Ecto neural progenitor cell (in vitro differentiated cells): Measurements from ENCODE around the gene CTIF.

ENCODE experiments used
- DNase-seq: peaks from one replicate; pipeline ENCODE4 v3.0.0-alpha.2; 2018; ENCODE audit warnings: low spot score

CTIF gene

DNA sequence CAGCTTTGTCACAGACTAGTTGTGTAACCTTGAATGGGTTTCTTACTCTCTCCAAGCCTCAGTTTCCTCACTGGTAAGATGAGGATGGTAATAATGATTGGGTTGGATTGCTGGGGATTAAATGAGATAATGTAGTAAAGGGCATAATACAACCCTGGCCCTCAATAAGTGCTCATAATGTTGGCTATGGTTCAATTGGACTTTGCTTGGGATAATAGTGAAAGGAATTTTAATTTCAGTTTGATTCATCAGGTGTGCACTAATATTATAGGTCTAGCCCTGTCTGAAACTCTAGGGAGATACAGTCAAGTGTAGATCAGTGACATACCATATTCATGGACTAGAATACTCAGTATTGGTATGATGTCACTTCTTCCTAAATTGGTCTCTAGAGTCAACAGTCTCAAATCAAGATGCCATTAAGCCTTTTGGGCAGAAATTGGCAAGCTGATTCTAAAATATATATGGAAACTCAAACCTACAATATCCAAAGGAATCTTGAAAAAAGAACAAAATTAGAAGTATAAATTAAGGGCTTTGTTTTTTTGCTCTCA lies 250.5 kb downstream of the CTIF start:
- no peak for DNase-seq

DNA sequence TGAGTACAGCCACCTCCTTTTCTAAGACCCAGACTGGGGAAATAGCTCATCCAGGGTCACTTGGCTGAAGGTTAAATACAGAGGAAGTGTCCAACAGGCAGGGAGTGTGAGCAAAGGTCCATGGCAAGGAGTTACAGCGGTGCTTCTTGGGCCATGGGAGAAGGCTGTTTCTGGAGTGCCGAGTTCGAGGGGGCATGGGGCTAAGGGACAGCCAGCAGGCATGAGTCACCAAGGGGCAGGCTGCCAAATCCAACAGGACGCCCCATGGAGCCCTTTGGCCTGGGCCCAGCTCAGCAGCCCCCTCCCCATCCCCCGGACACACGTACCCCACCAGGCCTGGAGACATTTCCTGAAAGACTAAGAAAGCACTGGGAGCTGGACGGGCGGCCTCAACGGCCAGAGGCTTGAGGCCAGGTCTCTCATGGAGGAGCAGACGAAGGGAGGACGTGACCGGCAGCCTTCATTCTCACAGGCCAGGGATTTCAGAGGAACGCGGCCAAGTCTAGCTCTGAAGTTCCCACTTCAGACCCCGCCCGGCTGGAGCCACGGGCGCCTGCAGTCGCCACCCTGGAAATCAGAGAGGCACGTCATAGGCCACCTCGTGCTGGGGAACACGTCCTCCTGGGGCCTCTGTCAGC lies 251.5 kb downstream of the CTIF start:
- no peak for DNase-seq

DNA sequence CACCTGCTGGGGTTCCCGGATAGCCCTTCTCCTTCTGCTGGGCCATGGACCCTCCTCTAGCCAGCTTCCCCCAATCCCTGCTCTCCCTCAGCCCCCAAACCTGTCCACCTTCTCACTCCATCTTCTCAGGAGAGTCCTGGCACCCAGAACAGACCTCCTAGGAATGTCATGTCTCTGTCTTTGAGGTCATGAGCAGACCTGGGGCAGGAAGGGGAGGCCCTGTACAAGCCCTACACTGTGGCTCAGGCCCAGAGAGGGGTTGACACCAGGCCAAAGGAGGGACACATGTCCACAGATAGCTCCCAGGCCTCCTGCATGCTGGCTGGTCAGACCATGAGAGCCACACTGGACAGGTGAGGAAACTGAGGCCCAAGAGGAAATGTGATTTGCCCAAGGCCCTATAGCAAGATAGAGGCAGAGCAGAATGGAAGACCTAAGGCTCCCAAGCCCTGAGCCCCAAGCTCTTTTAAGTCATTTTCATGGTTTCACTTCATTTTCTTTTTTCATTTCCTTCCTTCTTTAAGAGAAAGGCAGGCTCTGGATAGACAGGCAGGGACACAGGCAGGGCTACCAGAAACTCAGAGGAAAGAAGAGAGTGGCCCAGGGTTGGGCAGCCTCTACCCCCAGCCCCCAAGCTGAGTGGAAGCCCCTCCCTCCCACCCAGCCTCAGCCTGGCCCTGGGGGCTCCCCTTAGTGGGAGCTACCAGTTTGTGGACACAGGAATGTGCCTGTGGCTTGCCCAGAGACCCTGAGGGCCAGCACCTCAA lies 252.2 kb downstream of the CTIF start:
- no peak for DNase-seq

DNA sequence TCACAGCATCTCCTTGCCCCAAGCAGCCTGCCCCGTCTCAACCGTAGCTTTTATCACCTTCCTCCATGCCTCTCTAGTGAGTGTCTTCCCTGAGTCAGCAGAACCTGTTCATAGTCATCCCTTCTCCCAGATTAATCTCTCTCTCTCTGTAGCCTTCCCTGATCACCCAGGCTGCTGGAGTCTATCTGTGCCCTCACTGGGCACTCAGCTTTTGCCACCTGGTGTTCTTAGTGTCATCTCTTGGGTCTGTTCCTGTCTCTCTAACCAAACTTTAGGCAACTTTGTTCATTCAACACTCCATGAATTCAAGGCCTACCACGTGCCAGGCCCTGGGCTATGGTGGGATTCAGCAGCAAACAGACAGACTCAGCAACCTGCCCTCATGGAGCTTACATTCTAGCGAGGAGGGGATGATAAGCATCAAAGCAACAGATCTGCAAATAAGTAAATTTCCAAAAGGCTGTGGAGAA lies 252.8 kb downstream of the CTIF start:
- DNase-seq, result no peak

DNA sequence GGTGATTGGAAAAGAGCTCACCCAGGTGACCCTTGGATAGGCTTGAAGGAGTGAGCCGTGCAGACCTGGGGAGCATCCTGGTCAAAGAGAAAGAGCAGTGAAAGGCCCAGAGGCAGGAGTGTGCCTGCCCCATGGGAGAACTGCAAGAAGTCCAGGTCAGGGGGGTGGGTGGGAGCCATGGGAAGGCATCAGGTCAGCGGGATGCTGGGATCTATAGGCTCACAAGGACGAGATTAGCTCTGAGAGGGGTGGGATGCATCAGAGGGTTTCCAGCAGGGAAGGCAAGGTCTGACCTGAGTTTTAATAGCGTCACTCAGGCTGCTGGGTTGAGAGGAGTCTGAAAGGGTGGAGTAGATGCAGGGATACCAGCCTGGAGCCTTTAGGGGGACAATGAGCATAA lies 253.3 kb downstream of the CTIF start:
- no peak for DNase-seq

DNA sequence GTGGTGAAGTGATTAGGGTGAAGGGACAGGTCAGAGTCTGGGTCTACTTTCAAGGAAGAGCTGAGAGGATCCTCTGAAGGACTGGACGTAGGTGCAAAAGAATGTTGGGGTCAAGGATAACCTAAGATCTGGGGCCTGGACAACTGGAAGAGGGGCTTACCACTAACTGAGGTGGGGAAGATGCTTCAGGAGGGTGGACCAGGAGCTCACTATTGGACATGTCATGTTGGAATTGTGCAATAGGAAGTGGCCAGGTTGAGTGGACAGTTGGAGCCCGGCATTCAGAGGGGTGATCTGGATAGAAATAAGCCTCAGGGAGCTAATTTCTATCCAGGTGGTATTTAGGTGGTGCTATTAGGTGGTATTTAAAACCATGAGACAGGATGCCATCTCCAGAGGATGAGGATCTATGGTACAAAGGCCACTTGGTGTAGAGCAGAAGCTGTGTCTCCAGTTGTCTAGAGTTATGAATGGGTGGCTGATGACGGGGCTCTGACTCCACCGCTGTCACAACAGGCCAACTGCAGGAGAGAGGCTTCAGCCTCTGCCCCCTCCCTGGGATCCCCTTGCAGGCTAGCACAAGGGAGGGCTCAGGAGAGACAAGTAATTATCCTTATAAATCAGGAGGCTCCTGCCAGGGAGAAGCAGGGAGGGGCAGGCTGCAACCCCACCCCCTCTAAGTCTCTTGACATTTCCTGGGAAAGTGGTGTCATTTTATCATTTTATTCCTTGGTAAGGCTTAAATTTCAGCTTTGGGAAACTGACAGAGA lies 254.0 kb downstream of the CTIF start:
- no peak for DNase-seq

DNA sequence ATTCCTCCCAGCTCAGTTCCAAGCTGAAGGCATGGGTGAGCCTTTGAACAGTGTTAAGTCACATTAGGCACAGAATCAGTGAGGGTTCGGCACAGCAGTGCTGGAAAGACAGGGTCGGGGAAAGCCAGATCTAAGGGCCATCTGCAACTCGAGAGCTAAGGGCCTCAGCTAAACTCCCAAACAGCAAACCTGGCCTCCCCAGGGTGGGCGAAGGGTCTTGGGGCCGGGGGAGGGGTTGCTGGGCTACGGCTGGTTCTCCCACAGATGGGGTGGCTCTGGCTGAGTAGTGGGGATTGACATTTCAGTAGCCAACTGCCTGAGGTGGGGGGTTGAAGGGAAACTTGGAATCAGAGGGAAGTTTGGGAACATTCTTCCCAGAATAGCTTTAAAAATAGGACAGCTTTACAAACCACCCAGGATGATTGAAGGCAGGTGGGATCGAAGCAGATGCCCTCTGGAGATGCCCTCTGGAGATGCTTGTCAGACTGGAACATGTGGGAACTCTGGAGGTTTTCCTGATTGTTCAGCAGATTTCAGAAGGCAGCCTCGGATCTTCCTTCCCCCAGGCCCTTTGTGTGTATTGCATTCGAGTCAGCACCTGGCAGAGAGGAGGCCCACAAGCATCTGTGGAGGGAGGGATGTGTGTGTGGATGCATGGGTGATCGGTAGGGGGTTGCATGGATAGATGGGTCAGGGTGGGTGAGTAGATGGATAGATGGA lies 255.6 kb downstream of the CTIF start:
- no peak for DNase-seq

DNA sequence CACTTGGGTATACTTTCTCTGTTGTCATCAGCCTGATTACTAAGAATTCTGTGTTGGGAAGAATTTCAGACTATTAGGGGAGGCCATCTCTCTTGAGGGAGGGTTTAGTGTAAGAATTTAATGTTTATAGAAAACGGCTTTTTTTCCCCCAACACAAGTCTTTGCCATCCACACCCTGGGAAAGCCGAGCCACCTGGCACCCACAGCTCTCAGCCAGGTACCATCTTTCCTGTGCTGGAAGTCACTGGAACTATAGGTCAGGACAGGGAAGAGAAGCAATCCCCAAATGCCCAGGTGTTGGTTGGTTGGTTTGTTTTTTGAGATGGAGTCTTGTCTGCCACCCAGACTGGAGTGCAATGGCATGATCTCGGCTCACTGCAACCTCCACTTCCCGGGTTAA lies 256.9 kb downstream of the CTIF start:
- DNase-seq, result no peak

DNA sequence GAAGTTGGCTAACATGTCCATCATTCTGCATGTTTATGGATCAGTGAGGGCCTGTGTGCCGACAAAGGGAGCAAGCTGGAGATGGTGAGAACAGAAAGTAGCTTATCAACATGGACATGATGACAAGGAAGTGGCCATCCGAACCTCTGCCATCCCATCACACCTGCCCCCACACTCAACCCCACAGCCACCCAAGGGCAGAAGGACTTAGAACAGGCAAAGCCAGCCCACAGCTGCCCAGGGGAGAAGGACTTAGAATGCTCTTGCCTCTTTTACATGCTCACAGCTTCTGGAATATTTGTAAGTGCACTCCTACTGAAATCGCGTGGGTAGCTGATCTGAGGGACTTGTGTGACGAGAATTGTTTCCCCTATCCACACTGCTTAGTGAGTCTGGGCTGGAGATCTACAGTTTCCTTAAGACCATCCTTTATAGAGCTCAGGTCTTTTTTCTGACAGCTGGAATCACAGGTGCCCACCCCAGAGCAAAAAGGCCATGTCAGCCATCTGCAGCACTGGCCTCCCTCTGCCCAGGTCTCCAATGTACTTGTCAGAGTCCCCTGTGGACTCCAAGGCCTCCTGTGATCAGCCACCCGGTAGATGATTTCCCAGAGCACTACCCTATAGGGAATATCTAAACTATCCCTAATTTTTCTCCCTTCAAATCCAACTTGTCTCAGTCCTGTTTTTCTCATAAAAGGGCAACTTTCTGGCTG lies 257.8 kb downstream of the CTIF start:
- no peak for DNase-seq

DNA sequence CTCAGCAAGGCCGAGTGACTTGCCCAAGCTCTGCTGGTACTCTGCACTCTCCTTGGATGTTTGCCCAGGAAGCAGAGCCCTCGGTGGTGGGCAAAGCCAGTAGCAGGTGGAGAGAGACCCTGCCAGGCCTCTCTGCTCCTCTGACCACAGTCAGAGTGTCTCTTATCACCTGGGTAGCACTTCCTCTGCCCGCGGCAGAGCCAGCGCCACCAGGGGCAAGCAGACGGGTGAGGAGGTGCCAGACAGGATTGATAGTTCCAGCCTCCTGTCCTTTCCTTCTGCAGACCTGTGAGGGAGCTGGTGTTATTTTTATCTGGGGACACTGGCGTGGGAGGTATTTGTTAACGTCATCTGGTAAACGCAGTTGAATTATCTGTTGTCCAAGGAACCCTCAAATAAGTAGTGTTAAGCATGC lies 259.0 kb downstream of the CTIF start:
- DNase-seq, result peak; percentile 22

DNA sequence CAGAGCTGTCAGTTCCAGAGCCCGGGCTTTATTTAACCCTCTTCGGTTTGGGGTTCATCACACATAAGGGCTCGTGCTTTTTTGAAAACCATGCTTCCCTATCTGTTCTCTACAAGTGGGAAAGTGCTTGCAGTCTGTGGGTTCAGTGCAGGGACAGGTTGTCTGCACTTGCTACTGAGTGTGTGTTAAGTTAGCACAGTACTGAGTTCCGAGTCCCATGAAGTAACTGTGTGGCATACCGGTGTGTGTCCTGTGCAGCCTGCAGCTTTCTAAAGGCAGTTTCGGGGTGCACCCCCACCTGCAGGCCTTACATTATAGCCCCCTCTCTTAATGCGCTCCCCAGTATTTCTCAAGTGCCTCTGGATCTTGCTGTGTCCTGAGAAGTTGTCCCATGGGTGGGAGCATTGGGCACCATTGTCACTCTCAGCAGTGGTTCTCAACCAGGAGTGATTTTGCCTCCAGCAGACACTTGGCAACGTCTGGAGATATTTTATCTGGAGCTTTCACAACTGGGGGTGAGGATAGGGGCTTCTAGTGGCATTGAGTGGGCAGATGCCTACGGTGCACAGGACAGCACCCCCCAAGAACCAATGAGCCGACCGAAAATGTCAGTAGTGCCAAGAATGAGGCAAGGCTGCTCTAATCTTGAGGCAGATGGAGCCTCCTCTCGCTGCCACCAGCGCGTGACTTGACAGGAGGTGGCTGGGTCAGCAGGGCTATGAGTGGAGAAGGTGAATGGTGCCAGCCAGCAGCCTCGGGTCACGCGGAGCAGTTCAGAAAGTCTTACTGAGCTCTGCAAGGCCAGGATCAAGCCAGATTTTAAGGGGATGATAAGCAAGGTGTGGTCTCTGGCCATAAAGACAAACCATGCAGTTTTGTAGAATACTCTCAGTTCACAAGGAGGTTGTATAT lies 259.8 kb downstream of the CTIF start:
- DNase-seq, result peak; percentile 23

DNA sequence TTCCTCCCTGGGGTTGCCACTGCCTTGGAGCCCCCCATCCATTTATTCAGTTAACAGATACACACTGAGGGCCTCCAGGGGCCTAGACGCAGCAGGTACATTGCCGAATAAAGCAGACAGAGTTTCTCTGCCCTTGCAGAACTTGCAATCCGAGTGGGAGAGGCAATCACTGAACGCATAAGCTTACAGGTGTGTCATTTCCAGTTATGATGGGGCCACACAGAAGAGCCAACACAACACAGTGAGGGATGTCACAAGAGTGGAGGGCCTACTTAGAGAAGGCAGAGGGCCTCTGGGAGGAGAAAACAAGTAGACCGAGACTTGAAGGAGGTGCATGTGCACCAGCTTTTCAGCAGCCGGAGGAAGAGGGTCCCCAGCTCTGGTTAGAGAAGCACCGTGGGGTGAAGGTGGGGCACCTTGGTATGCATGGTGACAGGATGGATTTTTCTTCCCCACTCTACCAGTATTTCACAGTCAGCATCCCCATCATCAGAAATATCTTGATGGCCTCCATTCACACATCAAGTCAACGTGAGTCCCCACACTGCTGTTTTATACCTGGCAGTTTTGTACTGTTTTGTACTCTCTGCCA lies 261.0 kb downstream of the CTIF start:
- DNase-seq, result peak; percentile 22

DNA sequence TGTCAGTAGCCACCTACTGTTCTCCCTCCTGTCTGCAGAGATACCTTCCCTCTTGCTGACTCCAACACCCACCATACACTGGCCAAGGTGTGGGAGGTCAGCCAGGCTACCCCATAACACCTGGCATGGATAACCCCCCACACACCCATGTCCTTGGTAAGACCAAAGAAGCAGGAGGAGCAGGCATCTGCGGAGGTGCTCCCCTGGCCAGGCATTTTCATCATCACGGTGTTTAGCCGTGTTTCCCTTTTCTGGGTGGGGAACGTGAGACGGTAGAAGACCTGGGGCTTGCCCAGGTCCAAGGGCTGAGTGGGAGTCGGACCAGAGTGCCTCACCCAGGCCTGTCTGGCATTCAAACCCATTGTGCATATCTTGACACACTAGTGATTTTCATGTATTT lies 261.6 kb downstream of the CTIF start:
- DNase-seq, result peak; percentile 6

DNA sequence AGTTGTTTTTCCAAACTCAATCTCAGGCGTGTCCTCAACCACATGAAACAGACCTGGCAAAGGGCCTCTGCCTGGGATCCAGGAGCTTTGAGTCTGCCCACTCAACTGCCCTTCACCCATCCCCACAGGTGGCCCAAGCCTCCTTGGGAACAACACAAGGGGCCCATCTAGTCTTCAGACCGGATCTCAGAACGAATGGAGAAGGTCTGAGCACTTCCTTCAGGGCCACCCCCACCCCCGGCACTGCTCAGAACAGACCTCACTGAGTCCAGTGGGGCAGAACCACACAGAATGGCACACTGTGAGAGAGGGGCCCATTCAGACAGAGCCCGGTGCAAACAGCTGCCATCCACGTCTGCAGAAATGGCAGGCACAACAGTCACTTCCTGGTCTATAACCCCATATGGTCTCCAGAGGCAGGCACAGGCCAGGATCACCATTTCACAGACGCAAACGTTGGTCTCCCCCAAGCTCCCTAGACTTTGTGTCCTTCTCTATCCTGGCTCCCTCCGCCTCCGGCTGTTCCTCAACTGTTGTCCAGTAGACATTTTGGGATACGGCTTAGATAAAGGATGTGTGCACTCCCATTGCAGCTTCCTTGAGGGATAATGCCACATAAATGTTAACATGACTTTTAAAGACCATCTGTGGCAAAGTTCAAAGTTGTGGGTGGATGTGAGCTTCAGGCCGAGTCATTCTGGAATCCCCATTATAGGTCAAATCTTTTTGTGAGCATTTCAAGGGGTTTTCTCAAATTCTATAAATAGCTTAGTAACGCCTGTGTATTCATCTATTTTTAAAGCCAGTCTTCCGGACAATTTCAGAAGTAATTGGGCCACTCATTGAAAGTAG lies 262.3 kb downstream of the CTIF start:
- peak; percentile 35 for DNase-seq

DNA sequence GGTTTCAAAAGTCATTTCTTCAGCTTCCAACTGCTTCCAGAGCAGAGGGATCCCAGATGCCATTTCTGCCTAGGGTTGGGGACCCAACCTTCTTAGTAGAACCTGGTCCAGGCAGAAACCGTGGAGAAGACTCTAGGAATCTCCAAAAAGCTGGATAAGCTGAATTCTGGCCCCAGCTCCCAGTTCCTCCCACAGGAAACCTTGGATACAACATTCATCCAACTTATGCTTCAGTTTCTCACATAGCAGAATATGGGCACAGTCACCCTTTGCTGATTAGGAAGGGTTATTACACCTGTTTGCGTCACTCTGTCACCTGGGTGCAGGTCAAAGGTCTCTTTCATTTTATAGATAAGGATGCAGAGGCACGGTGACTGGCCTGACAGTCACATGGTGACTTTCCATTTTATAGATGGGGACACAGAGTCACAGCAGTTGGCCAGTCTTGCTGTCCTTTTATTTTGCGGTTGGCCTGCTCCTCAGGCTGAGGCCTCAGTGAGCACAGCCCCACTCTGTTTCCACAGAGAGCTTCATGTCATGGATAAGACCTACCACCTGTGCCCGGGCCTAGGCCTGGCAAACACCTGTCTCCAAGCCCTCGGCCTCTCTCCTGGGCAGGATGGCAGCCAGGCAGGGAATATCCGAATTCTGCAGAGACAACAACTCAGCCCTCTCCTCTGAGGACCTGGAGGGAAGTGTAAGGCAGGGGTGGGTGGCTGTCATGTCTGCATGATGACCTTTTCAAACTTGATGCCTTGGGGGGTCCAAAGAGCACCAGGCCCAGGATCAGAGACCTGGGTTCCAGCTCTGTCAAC lies 263.1 kb downstream of the CTIF start:
- peak; percentile 37 for DNase-seq

DNA sequence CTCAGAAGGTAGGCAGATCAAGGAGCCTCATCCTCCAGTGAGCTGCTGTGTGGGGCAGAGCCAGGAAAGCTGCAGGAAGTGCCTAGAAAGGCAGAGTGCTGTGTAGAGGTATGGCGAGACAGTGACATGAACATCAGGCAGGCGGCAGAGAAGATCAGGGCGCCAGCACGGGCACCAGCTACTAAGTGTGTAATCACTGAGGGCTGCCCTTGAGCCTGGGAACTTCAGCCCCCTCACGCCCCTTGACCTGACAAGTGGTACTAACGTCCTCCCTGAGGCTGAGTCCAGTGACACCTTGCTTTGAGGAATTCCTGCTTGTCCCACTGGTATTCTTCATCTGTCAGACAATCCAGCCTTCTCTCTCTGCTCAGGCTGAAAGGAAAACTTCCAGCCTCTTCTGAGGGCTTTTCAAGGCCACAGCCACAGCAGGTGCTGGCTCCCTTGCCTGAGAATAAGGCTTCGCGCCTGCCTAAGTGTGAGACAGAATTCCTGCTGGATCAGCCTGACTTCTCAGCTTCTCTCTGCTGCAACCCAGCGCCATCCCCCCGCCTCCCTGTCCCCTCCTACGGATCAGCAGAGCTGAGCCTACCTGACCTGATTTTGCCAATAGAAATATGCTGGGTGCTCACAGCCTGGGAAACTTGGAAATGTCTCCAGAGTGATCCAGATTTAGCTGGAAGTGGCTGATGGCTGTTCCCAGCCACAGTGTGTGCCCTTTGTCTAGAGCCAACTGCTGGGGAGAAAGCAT lies 263.9 kb downstream of the CTIF start:
- DNase-seq, result peak; percentile 39

DNA sequence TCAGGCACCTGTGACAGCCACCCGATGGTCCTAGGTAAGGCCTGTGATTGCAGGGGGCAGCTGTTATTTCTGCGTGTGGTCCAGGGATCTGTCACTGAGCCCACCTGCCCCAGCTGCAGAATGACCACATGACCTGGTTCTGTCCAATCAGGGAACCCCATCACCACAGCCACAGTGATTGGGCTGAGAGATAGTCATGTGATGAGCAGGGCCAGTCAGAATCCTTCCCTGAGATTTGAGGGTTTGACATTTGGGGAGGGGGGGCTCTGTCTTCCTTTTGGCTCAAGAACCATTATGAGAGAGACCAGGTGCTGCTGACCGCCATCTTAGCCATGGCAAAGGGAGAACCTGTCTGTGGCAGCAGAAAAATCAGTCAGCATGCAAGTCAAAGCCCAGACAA lies 264.7 kb downstream of the CTIF start:
- peak; percentile 38 for DNase-seq
